Retinal pigment epithelial cell (primary cell): ENCODE data around the gene FANCD2.
"Not testable (repeated sequence)": the region's sequence is repeated elsewhere in the genome, so short reads cannot be mapped to it uniquely, and the experiment has no call there.

Experiments used
- DNase-seq: peaks from one replicate; pipeline ENCODE4 v3.0.0-alpha.2; 2010; ENCODE audit warnings: low read depth
- H3K4me3 ChIP-seq: 2 replicates; pipeline ENCODE4 v1.5.1; 2011; ENCODE audit warnings: mild to moderate bottlenecking, low read length, control low read depth, moderate library complexity
- TF ChIP-seq, protein P1 (sequence below): conservative IDR thresholded peaks from 2 replicates; pipeline ENCODE4 v1.5.1; 2011; ENCODE audit warnings: low read depth, low read length, control low read depth, inconsistent platforms

Gene FANCD2

GRCh38 chr3:10115326-10116137 is 89.3 kb downstream of the FANCD2 start, which contains the start of gene BRK1:
Gene BRK1 (plus strand): TSS chr3:10115675. CDS start chr3:10115702, 27 bp downstream.
- peak; percentile 82 for DNase-seq
- peak within 1 kb of the TSS; percentile 99 for H3K4me3 ChIP-seq
- TF ChIP-seq, protein P1, sequence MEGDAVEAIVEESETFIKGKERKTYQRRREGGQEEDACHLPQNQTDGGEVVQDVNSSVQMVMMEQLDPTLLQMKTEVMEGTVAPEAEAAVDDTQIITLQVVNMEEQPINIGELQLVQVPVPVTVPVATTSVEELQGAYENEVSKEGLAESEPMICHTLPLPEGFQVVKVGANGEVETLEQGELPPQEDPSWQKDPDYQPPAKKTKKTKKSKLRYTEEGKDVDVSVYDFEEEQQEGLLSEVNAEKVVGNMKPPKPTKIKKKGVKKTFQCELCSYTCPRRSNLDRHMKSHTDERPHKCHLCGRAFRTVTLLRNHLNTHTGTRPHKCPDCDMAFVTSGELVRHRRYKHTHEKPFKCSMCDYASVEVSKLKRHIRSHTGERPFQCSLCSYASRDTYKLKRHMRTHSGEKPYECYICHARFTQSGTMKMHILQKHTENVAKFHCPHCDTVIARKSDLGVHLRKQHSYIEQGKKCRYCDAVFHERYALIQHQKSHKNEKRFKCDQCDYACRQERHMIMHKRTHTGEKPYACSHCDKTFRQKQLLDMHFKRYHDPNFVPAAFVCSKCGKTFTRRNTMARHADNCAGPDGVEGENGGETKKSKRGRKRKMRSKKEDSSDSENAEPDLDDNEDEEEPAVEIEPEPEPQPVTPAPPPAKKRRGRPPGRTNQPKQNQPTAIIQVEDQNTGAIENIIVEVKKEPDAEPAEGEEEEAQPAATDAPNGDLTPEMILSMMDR, result no peak

DNA sequence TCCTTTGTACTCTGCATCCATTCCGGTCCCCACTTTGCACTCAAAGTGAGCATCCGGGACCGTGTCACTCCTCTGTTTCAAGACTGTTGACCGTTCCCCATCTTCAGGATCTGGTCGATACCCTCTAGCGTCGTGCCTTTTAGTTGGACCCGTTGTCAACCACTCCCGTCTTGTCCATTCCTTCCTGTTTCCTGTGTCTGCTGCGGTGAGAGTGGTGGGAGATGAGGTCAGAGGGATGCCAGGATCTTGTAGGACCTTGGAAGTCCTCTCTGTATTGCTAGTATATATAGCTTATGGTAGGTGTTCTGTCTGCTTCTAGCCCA is 89.9 kb downstream of the FANCD2 start:
- no peak for DNase-seq
- TF ChIP-seq, protein P1, result no peak
- H3K4me3 ChIP-seq, result peak overlapping the region; percentile 99

DNA sequence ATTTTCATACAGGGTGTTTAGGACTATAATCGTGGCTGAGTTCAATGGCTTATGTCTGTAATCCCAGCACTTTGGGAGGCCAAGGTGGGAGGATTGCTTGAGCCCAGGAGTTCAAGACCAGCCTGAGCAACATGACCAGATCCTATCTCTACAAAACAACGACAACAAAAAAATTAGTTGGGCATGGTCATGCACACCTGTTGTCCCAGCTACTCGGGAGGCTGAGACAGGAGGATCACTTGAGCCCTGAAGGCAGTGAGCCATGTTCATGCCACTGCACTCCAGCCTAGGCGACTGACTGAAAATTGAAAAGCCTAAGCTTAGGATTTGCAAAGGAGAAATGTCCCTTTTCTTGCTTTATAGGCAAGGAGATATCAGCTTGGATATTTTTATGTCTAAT is 90.7 kb downstream of the FANCD2 start:
- H3K4me3 ChIP-seq, result no peak overlapping the region
- TF ChIP-seq, protein P1, result no peak
- no peak for DNase-seq

GRCh38 chr3:10119376-10119775 is 93.1 kb downstream of the FANCD2 start:
- no peak for DNase-seq
- no peak overlapping the region for H3K4me3 ChIP-seq
- TF ChIP-seq, protein P1, result no peak

DNA sequence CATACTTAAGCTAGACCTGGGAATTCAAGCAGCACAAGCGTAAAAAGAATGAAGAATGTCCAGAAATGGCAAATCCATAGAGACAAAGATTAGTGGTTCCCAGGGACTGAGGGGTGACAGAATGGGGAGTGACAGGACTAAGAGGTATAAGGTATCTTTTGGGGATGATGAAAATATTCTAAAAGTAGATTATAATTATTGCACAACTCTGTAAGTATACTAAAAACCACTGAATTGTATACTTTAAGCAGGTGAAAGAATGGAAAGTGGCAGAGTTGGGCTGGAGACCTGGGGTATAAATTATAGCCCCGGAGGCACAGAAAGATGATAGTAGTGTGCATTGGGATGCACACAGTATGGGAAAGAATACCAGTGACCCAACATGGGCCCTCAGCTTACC is 94.8 kb downstream of the FANCD2 start:
- TF ChIP-seq, protein P1, result no peak
- H3K4me3 ChIP-seq, result no peak overlapping the region
- DNase-seq, result no peak

GRCh38 chr3:10122724-10123123 is 96.5 kb downstream of the FANCD2 start:
- TF ChIP-seq, protein P1, result no peak
- no peak for DNase-seq
- no peak overlapping the region for H3K4me3 ChIP-seq

DNA sequence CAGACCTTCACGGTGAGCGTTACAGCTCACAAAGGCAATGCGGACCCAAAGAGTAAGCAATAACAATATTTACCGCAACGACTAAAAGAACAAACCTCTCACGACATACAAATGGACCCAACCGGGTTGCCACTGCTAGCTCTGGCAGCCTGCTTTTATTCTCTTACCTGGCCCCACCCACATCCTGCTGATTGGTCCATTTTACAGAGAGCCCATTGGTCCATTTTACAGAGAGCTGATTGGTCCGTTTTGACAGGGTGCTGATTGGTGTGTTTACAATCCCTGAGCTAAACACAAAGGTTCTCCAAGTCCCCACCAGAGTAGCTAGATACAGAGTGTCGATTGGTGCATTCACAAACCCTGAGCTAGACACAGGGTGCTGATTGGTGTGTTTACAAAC is 109.6 kb downstream of the FANCD2 start:
- DNase-seq, H3K4me3 ChIP-seq: not testable (repeated sequence)
